SHP77 (cell line): ENCODE measurements around the gene IKZF1.

Experiments
- DNase-seq, 2 experiments: peaks; one replicate each; lab custom pipeline; 2025; lab: John Stamatoyannopoulos, UW

The IKZF1 gene

DNA sequence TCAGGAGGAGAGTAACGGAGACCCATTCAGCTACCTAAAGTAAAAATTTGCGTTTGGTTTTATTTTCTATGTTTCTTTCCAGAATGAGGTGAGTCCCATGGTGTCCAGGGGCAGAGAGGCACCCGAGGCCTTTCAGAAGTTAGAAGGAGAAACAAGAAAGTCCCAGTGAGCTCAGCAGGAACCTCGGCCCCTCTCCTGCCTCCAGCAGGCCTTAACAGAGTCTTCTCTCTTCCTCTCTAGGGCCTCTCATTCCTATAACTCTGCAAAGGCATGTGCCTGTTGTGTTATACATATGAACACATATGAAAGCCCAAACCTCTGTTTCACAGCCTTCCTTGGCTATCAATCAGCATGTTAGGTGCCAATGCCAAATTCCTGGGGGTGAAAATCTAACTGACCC, 20.8 kb upstream of the IKZF1 start:
- DNase-seq: no peak

DNA sequence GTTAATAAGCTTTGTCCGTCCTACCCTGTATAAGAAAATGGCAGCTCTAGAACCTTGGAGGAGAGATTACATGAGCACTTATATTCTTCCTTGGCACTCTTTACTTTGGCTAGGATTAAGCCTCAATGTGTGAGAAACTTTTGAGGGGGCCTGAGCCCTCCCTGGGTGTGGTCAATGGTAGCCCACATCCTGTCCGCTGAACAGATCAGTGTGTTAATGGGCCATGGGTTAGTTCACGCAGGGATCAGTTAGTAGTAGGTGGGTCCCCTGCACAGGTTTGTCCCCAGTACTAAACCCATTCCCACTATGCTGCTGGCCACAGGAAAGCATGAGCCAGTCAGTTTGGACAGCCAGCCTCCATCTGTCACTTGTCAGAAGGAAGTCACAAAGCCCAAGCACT, 20.2 kb upstream of the IKZF1 start:
- DNase-seq: no peak

DNA sequence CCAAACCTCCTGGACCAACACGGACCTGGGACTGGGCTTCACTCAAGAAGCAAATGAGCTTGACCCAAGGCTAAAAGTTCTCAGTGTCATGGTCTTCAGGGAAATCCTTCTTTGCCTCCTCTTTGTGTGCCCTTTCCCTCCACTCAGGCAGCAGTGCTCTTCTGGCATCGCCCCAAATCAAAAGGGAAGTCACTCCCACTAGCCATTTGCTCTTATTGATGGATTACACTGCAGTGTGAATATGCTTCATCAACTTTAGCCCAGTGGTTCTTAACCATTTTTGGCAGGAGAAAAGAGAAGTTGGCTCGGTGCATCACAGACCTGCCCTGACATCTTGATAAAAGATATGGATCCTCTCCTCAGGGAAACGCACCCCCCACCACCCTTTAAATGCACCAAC, 19.2 kb upstream of the IKZF1 start:
- DNase-seq: no peak

DNA sequence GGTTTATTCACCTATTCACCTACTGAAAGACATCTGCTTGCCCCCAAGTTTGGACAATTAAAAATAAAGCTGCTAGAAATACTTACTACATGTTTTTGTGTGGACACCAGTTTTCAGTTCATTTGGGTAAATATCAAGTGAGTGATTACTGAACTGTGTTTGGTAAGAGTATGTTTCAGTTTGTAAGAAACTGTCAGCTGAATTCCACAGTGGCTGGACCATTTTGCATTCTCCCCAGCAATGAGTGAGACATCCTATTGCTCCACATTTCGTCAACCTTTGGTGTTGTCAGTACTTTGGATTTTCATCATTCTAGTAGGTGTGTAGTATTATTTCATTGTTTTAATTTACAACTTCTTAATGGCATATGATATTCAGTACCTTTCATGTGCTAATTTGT, 17.4 kb upstream of the IKZF1 start:
- no peak for DNase-seq

DNA sequence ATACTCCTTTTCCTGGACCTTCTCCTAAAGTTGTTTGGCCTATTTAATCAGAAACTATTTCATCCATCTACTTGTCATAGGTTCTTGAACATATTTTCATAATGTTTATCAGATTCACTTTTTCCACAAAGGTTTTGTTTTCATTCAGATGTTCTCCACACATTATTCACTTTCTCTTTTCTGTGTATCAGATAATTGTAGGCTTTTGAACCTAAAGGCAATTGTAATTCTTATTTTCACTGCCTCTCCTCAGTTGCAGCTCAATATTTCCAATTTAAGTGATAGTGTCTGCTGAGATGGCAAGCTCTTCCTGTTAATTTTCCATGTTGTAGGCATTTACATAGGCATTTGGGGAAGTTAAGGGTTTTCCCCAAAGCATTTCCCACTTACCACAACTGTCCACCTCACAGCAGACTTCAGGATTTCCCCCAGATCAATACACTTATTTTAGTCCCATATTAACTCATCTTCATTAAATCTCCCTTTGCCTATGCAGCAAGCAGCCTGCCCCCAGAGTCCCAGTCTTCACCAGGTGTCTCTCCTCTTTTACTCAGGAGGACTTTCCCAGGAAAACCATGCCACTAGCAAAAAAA, 12.3 kb upstream of the IKZF1 start:
- DNase-seq: no peak

DNA sequence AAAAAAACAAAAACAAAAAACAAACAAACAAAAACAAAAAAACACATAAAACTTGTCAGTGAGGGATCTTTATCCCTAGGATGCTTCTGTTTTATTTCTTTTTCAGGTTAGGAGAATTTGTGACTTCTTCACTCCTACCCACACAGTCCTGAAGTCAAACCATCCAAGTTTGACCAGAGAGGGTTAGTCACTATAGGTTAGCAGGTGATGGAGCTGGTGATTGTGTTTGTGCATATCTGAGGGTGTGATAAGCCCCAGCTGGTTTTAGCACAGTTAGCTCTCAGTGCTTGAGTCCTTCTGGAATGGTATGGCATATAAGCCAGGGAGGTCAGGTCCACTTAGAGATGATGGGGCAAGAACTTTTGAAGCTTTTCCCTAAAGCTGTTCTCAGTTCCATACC, 11.8 kb upstream of the IKZF1 start:
- no peak for DNase-seq

DNA sequence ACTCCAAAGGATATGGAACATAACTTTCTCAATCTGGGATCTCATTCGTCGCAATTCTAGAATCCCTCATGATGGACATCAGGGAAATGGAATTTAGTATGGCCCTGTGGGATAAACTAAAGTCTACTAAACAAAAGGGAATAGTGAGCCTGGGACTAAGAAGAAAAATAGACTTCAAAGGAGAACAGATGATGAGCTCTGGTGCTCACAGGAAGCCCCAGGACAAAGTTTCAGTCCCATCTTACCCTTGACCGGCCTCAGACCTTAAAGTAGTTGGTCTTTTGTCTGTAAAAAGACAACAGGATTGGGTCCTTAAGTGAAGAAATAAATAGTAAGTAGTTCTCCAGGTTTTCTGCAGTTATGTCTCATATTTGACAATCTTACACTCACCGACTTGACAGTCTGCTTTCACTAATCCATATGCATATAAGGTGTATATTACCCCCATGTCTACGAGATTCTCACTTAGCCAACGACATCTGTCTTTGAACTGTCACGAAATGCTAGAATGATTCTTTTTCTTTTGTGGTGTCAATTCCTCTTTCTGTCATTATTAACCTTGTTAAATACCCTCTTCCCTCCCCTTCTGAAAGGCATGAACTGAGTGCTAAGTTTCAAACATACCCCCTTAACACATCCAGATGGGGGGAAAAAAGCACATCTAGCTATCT, 10.9 kb upstream of the IKZF1 start:
- no peak for DNase-seq

DNA sequence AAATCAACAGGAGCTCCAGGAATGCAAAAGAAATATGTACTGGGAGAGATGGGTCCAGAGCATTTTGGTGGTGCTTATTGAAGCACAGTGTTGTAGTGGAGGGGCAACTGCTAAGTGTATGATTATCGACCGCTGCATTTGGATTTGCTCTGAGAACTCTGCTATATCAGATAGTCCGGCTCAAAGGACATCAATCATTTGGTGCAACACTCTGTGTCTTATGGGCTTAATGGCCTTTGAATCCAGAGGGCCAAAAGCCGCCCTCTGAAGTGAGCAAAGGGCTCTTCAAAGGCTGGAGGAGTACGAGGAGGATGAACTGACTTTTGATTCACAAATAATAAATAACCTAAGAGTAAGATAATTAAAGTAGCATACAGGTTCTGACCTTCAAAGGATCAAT, 9.4 kb upstream of the IKZF1 start:
- DNase-seq: no peak

DNA sequence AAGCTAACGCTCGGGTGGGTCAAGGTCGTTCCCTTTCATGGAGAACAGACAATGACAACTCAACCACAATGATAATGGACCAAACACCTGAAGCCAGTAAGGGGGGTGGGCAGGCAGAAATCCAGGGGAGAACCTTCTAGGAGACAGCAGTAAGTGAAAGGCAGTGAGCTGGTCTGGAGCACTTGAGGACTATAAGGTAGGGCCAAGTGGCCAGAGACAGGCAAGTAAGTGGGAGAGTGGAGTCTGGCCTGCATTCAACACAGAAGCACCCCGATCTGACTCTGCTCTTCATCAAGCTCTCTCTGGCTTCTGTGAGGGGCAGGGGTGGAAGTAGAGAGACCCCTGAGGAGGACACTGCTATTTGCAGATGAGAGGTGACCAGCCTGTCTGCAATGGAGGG, 7.7 kb upstream of the IKZF1 start:
- no peak for DNase-seq

DNA sequence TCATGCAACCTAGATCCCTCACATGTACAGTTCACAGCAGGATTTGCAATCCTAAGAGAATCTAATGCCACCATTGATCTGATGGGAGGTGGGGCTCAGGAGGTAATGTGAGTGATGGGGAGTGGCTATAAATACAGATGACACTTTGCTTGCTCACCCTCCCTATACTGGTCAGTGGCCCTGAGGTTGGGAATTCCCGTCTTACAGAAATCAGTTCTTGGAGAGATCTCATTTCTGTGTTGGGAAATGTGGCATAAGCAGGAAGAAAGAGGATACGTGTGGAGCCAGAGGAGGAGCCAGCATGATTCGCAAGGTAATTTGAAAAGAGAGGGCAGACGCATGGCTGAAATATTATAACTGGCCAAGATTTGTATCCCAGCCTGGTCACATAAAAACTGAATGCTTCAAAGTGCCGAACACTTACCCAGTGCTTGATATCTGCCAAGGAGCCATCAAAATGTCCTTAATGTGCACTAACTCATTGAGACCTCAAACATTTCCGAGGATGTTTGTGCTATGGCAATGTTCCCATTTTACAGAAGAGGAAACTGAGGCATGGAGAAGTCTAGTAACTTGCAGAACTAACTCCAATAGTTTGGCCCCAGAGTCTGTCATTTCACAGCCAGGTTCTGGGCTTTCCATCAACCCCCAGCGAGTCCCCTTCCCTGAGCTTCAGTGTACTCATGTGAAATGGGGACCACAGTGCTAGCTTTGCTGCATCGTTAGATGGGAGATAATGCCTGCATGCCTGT, 5.5 kb upstream of the IKZF1 start:
- DNase-seq: no peak

DNA sequence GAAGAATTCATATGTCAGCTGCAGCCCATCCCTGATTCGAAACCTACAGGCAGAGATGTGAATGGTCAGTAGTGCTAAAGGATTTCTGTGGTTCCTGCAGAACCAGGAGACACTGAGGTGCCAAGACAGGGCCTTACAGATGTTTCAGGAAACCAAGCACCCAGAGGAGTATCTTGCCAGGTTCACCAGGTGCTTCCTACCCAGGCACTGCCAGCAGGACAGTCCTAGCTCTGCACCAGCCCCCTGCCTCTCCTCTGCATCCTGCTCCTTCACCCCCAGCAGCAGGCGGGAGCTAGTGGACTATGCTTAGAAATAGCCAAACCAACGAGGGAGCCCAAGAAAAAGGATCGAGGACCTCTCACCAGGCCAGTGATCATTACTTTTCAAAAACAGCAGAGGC, 4.2 kb upstream of the IKZF1 start:
- no peak for DNase-seq

DNA sequence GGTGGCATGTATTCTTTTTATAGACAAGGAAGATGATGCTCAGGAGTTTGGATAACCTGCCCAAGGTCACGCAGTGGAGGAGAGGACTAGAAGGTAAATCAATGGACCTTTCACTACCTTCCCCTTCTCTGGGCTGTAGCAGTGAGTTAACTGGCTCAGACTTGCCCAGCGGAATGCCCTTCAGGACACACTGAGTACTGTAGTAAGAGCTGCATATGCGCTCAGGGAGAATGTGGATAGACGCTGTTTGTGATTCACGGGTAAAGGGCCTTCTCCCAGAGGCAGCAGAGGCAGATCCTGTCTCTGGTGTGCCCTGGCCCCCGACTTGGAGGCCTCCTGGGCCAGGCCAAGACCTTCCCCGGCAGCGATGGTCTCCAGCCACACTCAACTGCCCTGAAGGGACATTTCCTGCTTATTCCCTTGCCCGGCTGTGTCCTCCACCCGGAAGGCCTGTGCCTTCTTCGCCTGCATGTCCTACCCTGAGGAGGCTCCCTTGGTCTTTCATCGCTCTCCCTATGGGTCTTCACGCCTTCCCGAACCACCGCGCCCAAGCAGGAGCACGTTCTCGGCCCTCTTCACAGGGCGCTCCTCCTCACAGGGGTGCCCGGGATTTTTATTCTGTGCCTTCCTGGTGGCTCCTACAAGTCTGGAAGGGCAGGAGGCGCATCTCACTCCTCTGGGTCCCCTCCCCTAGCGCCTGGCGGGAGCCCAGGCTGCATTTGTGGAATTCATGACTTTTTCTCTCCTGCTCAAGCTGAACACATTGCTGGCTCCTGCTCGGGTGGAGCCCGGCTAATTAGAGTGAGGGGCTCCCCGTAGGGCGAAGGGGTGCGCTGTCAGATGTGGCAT, 1.8 kb upstream of the IKZF1 start:
- DNase-seq: no peak

DNA sequence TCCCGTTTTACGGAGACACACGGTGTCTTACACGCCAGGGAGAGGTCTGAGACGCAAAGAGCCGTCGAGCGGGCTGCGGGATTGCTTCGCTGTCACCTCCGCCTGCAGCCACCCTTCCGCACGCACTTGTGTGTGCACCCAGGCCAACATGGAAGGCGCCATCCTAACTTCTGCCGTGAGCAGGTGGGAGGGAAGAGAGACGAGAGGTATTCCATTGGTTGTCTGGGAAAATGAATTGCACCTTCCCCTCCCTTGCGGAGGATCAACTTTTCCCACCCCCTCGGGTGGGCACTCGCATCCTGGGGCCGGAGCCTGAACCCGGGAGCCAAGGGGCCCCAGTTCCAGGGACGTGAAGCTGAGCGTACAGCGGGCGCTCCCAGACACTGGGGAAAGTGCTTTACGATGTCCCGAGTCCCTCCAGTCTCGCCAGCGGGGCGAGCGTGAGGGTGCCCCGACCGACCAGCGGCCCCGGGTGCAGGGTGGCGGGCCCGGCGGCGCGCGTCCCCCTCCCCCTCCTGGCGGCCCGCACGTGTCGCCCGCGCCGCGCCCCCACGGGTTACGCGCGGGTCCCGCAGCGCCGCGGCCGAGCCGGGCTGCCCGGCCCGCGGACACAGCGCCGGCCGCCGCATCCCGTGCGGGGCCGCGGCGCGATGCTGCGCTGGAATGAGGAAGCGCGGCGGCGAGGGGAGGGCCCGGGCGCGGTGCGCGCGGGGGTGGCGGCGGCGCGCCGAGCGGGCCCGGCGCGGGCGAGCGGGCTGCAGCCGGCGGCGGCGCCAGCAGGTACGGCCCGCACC, 984 bp upstream of the IKZF1 start:
- DNase-seq: no peak

DNA sequence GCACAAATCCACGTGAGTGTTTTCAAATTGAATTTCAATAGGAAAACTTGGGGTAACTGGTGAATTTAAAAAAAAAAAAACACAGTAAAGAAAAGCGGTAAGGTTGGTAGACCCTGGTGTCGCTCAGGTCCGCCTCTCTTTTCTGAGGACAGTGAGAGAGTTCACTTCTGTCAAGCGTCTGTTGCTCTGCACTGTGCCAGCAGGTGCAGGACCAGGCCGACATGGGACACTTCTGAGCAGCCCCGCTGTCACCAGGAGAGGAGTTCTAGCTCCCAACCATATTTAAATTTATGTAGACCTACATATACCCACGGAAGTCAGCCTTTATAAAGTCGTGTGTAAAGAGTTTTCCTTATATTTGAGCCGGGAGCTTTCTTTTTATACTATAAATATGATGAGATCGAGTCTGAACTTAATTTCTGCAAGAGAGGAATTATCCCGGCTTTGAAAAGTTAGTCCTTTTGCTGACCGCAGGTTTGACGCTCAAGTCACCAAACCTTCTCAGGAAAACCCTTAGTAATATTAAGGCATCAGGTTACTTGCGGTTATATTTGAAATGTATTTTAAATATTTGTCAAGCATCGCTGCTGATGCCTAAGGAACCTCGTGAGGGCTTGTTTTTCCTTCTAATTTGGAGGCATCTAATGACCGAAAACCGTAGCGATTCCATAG, 531 bp downstream of the IKZF1 start:
- no peak for DNase-seq

DNA sequence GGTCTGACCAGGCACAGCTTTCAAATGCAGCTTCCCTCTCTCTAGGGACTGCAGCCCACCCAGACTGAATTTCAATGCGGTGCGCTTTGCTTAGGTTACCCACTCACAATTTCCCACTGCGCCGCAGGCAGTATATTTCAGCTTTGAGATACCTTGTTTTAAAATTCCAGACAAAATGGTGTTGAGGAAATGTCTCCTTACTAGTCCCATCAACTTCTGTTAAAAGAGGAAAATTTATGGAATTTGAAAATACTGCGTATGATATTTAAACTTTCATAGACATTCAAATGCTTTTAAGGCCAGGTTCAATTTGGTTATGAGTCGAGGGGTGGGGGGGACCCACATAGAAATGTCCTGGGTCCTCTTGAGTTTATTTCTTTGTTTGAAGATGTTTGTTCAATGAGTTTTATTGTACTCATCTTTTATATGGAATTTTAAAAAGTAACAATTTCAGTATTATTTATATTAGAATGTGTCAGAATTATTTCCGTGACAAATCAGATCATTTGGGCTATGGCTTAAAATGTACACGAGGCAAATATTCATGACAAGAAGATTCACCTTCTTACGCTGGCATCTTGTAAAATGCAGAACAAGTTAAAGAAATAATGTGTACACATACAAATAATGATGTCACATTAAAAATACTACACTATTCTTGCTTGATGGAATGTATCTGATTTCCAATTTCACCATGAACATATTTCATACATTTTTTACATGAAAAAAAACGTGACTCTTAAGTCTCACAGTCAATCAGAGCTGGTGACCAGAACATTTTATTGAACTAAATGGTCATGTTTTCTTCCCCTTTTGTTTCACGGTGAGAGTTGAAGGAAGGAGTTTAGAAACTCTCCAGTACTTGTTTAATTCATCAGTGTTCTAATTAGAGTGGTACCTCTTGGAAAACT, 1.3 kb downstream of the IKZF1 start:
- DNase-seq: no peak

DNA sequence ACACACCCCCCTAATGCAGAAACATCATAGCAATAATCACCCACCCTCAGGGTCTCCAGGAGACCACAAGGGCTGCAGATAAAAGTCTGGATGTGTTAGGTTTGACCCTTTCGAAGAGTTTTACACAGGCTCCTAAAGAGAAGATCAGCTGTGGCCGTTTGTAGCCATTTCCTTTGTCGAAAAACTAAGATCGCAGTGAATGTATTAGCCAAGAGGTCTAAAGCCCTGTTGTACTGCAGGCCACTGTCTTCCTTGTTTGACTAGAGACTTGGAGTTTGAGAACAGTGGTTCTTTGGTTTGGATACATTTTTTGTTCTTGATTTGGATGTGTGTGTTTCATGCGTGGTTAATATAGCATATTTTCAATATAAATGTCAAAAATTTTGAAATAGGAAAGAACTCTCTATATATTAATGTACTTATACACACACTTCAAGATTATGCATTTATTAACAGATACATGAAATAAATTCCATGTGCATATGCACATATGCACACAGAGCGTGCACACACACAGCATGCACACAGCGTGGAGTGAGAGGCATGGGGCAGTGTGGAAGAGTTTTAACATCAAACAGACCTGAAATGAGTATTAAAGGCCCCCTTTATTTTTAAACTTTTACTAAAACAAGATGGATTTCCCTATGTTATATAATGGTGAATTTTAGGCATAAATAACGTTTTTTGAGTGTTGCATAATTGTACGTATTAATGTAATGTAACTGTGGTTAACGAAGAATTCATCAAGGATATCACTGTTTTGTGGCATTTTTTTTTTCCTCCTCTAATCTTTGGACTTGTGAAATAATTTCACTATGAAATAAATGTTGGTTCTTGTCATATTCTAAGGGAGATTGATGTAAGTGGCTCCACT, 2.2 kb downstream of the IKZF1 start:
- no peak for DNase-seq

DNA sequence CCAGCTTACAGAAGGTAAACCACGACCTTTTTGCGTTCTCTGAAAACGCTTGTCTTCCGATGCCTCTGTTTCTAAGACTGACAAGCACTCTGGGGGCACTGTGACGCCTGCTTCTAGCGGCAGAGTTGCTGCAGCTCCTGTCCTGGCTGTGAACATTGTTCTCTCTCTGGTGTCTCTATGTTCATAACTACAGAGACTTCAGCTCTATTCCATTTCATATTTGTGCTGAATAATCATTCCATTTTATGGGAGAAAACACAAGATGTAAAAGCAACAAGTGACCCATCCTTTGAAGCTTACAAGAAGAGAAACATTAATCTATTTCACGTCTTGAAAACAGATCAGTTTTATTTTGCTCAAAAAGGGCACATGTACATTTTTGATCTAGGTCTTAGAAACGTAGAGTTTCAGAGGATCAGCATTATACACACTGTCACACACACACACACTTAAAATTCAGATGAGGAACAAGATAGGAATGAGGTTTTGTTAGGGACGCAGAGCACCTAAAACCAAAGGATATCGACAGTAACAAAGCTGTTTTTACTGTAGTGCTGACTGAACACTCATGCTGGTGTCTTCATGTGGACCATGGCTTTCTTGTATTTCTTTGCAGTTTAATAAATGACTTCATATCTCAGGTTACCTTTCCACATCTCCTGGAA, 3.0 kb downstream of the IKZF1 start:
- DNase-seq: no peak

DNA sequence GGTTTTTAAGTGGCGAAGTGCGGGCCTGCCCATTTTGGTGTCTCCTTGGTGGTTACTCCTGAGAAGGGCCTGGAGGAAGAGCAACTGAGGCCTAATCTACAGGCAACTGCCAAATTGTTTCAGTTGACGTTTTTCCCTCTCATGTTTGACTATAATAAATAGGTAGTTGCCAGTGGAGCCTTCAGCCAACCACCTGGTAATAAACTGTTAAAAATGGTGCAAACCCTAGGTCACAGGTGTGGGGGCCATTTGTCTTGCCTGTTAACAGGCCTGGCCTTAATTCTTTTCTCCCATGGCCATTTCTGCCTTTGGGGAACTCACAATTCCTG, 3.7 kb downstream of the IKZF1 start:
- no peak for DNase-seq
